OCI-LY3 (cell line): ENCODE measurements around the gene DGKG.

Experiments
- EZH2phosphoT487 ChIP-seq: fragments of 200-600 bp; shearing (Covaris generic); IDR thresholded peaks from 2 replicates; pipeline ENCODE4 v1.6.1; 2018; ENCODE audit warnings: antibody characterized with exemption, mixed run types, low read depth
- TF ChIP-seq, protein P1 (sequence below): fragments of 200-600, 300-600 bp; sonication (generic); IDR thresholded peaks from 2 replicates; pipeline ENCODE4 v1.5.1; 2014; ENCODE audit warnings: antibody characterized with exemption, low read length, low read depth

DNA sequence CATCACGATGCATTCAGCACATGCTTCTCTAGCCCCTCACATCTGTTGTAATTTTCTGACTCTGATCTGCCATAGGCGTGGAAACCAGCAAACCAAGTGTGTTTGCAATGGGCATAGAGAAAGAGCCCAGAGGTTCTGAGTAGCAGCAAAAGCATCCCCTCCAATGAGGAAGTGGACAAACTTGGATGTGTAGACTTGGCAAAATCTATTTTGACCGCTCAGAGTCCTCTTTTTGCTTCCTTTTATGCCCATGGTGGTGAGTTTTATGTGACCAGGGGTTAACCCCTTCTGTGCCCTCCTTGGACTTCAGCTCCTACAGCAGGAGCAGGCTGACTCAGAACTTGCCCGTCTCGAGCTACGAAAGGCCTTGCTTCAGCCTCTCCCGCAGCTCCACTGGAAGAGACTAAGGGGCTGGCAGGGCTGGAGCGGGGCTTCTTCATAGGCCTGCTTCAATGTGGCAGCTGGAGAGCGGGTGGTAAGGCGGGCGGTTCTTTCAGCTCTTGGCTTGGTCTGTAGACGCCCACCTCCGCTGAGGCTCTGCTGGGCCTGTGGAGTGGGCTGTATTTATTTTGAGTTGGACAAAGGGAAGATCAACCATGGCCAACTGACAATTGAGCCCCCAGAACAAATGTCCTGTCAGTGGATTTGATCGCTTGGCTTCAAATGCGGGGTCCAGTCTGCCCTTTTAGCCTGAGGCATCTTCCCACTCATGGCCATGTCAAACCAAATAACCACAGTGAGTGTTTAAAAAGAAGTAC is 246.6 kb downstream of the DGKG start:
- TF ChIP-seq, protein P1, sequence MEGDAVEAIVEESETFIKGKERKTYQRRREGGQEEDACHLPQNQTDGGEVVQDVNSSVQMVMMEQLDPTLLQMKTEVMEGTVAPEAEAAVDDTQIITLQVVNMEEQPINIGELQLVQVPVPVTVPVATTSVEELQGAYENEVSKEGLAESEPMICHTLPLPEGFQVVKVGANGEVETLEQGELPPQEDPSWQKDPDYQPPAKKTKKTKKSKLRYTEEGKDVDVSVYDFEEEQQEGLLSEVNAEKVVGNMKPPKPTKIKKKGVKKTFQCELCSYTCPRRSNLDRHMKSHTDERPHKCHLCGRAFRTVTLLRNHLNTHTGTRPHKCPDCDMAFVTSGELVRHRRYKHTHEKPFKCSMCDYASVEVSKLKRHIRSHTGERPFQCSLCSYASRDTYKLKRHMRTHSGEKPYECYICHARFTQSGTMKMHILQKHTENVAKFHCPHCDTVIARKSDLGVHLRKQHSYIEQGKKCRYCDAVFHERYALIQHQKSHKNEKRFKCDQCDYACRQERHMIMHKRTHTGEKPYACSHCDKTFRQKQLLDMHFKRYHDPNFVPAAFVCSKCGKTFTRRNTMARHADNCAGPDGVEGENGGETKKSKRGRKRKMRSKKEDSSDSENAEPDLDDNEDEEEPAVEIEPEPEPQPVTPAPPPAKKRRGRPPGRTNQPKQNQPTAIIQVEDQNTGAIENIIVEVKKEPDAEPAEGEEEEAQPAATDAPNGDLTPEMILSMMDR: no peak
- TF ChIP-seq EZH2phosphoT487: no peak
